Glomerular endothelial cell (primary cell): ENCODE results near the gene LRG1. TPM values are rescaled to one million over a fixed set of nuclear protein-coding genes. Genes with fewer than 3 reads are reported as not detected.

Source experiments
- DNase-seq: peaks from one replicate; pipeline ENCODE4 v3.0.0-alpha.2; 2011; ENCODE audit warnings: low read depth, low spot score; ENCODE audit errors: extremely low read depth
- total RNA-seq: library from RNA; depleted of rRNA; stranded (reverse); fragments of >200 nt; gene quantifications from 2 replicates; pipeline ENCODE4 v1.2.3, GENCODE V29; 2015

LRG1 gene
- total RNA-seq, 1 donor from 2014 or later, result 2.3 TPM

DNA sequence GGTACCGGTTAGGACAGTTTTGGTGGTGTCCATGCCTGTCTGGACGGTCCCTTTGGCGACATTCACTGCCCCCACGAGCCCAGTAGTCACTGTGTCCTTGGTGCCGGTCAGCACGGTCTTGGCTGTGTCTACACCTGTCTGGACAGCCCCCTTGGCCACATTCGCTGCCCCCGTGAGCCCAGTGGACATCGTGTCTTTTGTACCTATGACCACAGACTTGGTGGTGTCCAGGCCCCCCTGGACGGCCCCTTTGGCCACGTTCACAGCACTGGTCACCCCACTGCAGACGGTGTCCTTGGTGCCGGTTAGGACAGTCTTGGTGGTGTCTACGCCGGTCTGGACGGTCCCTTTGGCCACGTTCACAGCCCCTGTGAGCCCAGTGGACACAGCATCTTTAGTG, 27.8 kb downstream of the LRG1 start:
- no peak for DNase-seq

DNA sequence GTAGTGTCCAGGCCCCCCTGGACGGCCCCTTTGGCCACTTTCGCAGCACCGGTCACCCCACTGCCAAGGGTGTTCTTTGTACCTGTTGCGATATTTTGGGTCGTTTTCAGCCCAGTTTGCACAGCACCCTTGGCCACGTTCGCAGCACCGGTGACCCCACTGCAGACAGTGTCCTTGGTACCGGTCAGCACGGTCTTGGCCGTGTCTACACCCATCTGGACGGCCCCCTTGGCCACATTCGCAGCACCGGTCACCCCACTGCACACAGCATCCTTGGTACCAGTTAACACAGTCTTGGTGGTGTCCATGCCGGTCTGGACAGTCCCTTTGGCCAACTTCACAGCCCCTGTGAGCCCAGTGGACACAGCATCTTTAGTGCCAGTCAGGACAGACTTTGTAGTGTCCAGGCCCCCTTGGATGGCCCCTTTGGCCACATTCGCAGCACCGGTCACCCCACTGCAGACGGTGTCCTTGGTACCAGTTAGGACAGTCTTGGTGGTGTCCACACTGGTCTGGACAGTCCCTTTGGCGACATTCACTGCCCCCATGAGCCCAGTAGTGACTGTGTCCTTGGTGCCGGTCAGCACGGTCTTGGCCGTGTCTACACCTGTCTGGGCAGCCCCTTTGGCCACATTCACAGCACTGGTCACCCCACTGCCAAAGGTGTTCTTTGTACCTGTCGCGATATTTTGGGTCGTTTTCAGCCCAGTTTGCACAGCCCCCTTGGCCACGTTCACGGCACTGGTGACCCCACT, 28.4 kb downstream of the LRG1 start:
- no peak for DNase-seq

DNA sequence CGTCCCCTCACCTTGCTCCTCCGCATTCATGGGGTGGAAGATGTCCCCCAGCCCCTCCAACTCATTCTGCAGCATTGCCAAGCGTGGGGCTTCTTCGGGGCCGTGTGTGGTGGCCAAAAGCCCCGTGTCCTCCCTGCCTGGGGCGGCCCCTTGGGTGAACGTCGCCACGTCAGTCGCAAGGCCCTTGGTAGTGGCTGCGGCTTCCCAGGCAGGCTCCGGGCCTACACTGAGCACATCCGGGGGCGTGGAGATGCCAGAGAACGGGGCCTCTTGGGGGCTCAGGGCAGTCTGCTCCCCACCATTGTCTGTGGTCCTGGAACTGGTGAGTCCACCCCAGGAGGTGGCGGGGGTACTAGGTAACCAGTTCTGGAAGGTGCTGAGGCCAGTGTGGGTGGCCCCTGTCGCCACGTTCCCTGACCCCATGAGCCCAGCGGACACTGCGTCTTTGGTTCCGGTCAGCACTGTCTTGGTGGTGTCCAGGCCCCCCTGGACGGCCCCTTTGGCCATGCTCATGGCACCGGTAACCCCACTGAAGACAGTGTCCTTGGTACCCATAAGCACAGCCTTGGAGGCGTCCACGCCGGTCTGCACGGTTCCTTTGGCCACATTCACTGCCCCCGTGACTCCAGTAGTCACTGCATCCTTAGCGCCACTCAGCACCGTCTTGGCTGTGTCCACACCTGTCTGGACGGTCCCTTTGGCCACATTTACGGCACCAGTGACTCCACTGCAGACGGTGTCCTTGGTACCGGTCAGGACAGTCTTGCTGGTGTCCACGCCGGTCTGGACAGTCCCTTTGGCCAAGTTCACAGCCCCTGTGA, 29.2 kb downstream of the LRG1 start:
- DNase-seq, result no peak

DNA sequence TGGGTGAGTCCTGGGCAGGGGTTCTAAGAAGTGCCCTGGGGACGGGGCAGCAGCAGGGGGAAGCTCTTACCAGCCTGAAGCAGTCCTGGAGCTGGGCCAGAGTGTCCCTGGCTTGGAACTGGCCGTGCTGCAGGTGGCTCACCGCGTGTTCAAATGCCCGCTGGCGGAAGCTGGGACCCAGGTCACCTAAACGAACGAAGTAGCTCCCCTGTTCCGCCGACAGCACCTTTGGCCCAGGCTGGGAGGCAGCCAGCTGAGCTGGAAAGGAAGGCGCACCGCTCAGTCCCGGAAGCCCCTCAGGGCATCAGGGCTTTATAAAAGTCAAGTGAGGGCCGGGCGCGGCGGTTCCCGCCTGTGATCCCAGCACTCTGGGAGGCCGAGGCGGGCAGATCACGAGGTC, 31.1 kb downstream of the LRG1 start:
- DNase-seq, result no peak

DNA sequence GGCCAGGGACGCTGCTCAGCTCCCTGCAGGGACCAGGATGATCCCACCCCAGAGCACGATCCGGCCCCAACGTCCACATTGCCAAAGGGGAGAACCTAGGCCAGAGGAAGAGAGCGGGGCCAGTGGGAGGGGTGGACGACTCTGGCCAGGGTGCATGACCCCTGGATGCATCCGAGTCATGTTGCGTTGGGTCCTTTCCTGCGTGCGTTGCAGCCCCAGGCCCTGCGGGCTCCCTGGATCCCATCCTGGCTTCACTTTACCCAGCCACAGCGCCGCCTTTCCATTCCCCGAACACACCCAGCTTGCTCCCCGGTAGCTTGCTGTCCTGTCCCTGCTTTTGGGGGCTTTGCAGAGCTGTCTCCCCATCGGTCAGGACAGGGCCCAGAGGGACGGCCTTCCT, 32.0 kb downstream of the LRG1 start:
- DNase-seq, result no peak

DNA sequence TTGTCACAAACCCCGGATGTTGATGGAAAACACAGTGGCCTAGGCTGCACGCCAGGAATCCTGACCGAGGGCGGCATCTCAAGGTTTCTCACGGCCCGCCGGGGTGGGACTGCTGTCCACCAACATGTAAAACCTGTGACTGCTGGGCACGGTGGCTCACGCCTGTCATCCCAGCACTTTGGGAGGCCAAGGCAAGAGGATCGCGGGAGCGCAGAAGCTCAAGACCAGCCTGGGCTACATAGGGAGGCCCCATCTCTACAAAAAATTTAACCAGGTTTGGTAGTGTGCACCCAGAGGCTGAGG, 32.7 kb downstream of the LRG1 start:
- DNase-seq, result no peak

DNA sequence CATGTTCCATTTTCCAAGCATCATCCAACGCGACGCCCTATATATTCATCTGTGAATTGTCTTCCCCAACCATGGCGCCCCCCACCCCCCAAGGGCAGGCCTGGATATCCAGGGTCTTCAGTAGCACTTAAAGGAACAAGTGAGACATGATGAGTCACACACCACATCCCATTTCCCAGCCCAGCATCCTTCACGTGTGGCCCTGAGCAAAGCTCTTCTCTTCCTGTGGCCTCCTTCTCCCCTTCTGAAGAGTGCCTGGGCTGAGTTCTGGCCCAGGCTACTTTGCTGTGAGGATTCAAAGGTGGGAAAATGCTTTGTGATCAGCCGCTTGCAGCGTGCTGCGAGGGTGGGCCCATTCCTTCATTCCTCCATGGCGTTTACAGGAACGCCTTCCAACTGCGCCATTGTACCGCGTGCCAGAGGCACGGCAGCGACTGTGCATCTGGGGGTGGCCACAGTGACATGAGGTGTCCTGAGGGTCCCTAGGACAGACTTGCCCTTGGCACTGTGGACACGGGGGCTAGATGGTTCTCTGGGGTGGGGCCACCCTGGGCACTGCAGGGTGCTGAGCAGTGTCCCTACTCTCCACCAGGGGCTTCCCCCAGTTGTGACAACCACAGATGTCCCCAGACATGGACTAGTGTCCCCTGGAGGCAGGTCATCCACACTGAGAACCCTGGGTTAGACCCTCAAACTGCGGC, 33.2 kb downstream of the LRG1 start:
- no peak for DNase-seq

DNA sequence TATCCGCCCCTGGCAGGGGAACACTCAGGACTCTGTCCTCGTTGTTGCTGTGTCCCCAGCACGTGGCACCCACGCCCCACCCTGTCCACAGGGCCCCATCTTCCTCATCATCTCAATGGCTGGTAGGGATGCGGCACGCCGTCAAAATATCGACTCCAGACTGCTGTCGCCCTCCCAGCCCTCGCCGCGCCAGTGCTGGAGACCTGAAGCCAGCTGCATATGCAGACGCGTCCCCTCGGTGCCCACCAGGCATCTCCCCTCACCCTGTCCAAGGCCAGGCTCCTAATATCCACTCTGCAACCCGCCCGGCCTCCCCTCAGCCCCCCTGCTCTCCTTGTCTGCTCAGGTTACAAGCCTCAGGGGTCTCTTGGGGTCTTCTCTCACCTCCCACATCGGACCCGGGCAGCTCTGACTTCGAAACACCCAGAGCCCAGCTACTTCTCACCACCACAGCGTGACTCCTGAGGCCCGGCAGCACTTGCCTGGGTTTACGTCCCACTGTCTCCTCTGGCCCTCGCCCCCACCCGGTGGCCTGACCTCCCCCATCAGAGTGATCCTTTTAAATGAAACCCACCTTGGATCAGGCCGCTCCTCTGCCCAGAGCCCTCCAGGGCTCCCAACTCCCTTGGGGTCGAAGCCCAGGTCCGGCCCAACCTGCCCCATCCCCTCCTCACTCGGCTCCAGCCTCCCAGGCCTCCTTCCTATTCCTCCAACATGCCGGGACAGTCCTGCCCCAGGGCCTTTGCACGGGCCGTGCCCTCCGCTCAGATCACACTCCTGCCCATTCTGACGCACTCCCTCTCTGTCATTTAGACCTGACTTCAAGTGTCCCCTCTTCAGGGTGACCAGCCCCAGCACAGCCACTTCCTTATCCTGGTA, 34.0 kb downstream of the LRG1 start:
- no peak for DNase-seq

DNA sequence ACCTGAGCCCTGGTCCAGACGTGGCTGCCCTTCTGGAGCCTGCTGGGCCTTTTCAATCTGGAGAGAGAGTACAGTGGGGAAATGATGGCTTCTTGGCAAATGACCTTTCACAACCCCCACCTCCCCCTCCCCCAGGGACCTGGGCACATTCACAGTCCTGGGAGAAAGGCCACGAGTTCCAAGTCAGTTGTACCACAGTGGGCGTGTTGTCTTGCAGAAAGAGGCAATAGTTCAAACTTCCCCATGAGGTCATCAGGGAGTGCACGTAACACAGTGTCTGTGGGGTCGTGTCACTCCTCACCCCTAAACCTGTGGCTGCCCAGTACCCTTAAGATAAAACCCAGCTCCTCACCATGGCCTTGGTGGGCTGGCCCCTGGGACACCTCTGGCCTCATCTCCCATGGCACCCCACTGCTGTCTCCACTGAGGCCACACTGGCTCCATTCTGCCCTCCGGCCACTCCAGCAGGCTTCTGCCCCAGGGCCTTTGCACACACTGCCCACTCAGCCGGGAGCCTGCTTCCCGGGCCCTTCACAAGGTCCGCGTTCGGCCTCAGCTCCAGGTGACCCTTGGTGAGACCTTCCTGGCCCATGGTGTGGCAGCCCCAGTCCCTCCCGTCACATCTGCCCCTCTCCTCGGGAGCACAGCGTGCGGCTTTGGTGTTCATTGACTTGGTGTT, 34.8 kb downstream of the LRG1 start:
- no peak for DNase-seq

DNA sequence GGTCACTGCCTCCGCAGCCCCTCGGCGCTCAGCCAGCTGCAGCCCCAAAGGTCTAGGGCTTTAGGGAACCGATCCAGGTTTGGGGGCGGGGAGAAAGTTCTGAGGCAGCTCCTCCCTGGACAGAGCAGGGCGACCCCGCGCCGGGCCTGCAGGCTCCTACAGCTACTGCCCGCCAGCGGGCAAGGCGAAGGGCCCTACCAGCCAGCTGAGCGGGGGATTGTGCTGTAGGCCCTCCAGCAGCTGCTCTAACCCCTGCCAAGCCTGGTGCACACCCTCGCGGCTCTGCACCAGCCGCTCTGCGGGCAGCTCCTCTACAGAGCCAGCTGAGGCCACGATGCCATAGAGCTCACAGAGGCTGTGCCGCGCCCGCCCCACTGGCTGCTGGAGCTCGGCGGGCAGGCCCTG, 35.5 kb downstream of the LRG1 start:
- no peak for DNase-seq

DNA sequence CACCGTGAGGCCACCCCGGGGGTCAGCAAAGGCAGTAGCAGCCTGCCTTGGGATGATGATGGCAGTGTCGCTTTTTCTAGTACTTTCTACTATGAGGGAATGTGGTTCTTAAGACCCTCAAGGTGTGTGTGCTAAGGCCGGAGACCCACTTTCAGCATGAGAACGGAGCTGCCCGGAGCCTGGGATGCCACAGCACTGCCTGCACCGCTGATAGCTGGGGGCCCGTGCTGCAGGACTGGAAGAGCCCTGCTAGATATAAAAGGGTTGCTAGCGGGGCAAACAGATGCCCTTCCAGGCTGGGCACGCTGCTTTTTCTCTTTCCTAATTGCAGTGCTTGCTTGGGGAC, 36.0 kb downstream of the LRG1 start:
- no peak for DNase-seq

DNA sequence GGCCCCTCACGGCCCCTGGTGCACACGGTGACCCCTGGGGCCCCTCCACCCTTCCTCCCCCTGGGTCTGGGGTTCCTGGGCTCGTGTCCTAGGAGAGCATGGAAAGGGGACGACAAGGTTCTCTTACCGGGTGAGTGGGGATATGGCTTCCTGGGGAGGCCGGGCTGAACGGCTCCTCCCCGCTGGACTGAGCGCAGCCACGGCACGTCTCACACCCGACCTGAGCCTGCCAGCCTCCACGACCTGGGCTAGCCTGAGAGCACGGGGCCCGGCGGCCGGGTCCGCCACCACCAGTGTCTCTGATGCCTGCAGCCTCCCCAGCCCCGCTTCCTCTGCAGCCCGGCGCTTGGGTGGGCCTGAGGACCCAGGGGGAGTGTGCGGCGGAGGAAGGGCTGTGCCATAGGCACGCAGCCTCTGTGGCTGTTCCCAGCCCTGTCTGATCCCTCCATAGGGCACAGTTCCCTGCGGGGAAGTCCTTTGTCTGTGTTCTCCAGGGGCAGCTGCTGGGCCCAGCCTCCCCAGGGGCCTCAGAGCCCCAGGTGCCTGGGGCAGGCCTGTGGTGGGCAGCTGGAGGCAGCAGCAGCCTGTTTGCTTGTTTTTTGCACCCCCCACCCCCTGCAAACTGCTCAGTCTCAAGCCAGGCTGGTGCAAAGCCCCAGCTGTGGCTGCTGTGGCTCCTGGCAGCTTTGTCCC, 36.6 kb downstream of the LRG1 start:
- no peak for DNase-seq

DNA sequence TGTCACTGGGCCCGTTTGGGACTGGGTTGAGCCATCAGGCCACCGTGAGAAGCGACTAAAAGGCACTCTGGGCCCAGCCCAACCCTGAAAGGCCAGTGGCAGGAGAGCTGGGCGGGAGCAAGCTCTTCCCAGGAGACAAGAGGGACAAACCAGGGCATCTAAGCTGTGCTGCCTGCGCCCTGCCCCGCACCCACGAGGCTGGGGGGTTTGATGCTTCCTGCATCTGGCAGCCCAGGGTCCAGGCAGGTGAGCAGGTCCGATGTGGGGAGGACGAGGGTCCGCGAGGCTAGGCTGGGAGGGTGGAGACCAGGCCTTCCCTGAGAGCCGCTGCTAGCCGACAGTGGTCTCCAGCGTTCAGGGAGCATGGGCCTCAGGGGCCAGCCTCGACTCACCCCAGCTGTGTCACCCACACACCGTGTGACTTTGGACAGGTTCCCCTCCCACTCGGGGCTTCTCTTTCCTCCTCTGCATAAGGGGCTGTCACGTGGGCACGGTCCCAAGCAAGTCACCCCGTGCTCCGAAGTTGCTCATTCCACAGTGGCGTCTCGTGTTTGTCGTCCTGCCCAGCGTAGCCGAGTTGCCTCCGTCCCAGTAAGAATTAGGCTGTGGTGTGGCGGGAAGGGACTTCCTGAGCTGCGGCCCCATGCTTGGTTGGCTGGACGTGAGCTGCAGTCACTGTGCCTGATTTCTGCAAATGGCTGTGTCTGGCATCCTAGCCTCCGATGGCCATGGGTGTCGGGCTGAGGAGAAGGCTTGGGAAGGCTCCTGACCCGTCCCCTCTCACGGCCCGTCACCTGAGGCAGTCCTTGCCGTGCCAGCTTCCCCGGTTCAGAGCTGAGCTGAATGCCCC, 37.3 kb downstream of the LRG1 start:
- no peak for DNase-seq

DNA sequence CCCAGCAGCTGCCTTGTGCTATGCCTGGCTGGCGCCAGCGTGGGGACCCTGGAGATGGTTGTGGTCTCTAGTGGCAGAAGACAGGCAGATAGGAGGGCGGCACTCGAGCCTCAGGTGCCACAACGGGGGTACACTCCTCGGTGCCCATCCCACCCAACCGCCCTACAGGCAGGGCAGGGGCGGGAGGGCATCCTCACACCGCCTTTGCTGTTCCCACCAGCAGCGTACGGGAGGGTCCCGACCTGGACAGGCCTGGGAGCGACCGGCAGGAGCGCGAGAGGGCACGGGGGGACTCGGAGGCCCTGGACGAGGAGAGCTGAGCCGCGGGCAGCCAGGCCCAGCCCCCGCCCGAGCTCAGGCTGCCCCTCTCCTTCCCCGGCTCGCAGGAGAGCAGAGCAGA, 38.1 kb downstream of the LRG1 start:
- no peak for DNase-seq

DNA sequence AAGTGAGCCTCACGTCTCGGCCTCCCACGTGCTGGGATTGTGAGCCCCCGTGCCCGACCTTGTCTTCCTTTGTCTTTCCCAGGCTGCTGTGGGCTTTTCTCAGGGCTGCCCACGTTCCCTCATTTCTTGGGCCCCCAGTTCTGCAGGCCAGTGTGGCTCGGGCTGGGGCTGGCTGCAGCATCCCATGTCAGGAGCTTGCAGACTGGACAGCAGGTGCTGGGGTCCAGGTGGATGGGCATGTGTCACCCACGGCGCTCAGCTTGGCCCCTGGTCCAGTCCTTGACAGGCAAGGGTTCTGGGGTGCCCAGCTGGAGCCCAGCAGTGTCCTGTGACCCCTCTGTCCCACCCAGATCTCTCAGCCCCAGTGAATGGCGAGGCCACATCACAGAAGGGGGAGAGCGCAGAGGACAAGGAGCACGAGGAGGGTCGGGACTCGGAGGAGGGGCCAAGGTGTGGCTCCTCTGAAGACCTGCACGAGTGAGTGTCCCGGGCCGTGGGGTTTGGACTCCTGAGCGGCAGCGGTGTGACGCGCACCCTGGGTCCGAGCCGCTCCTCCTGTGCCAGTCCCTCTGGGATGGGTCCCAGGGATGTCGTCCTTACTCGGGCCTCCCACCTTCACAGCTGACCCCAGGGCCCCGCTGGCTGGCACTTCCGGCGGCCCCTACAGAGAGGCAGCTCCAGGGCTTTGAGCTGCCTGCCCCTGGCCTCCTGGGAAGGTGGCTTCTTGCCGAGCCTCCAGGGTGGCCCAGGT, 38.8 kb downstream of the LRG1 start:
- no peak for DNase-seq

DNA sequence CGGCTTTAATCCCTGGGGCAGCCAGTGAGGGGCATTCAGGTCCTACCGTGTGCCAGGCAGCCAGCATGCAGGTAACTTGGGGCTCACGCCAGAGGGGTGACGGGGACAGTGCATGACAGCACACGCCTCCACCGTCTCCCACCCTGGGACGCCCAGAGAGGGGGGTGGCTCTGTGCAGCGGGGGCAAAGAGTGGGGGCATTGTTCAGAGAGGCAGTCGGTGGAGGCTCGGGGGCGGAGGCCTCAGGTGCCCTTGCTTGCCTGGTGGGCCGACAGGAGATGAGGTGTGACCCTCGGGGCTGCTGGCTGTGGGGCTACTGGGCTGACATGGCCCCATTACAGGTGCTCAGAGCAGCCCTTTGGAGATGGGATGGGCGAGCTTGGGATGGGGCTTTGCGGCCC, 40.0 kb downstream of the LRG1 start:
- no peak for DNase-seq

DNA sequence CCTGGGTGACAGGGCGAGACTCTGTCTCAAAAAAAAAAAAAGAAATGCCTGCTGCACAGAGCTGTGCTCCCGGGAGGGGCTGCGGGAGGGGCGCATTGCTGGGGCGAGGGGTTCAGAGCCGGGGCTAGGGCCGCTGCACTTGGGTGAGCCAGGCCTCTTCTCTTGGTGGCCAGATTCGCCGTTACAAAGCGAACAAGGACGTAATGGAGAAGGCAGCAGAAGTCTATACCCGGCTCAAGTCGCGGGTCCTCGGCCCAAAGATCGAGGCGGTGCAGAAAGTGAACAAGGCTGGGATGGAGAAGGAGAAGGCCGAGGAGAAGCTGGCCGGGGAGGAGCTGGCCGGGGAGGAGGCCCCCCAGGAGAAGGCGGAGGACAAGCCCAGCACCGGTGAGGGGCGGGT, 40.5 kb downstream of the LRG1 start:
- DNase-seq, result no peak

DNA sequence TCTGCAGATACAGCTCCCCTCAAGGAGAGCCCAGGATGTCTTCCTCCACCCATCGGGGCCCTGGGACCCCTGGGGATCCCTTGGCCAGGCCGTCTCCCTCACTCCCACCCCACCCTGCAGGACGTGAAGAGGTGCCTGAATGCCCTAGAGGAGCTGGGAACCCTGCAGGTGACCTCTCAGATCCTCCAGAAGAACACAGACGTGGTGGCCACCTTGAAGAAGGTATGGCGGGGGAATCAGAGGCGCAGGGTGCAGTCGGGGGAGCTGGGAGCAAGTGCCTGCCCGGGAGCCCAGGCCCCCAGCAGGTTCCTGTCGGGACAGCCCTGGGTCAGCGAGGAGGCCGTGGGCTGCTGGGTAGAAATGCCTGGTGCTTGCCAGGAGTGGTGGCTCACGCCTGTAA, 41.1 kb downstream of the LRG1 start:
- DNase-seq, result no peak
